ENCODE results near the gene SOCS7.

The SOCS7 gene

GRCh38 chr17:38429476-38430100 is 77.9 kb downstream of the SOCS7 start:
- Histone ChIP-seq H2BK15ac (ENCODE audit: low read length) (no peak overlapping the region), H3K79me1 (ENCODE audit: low read depth, low read length) (no peaks in the 10 kb centered on the region), H2BK120ac (ENCODE audit: low read depth, low read length) (no peak overlapping the region), H3K27ac (replicated peaks; ENCODE audit: low read length) (no peak overlapping the region), H2AK5ac (ENCODE audit: low read depth, low read length) (peak overlapping the region; percentile 8), H3K9me3 (replicated peaks in 1 of 2; ENCODE audit: control insufficient read depth in 2 of 2, insufficient read depth in 1 of 2, low read depth in 1 of 2, low read length in 2 of 2) (no peaks in the 10 kb centered on the region), H3K14ac (ENCODE audit: low read length) (no peak overlapping the region), H3K23ac (ENCODE audit: low read depth, low read length, poor library complexity) (no peak overlapping the region), H3K4ac (ENCODE audit: low read length) (no peak overlapping the region), H4K8ac (ENCODE audit: low read depth, low read length) (no peak overlapping the region), H3K4me1 (ENCODE audit: control insufficient read depth in 2 of 2, insufficient read depth in 1 of 2, low read depth in 1 of 2, low read length in 2 of 2) (peaks cover 14 to 33% of the 10 kb centered on the region in 2 donors), H3K9ac (ENCODE audit: low read depth, low read length, poor library complexity) (no peak overlapping the region), H2BK12ac (ENCODE audit: low read length) (no peak overlapping the region), H3K27me3 (ENCODE audit: control insufficient read depth in 3 of 3, insufficient read depth in 3 of 3, low read depth in 1 of 3, low read length in 3 of 3) (peaks cover 0 to 5% (median 0%) of the 10 kb centered on the region in 3 experiments), H3K18ac (ENCODE audit: low read length) (peak overlapping the region; percentile 15), H3K4me2 (ENCODE audit: insufficient read depth, low read length, poor library complexity, severe bottlenecking) (no peak overlapping the region), H2BK5ac (ENCODE audit: low read length) (no peak overlapping the region), H3K36me3 (replicated peaks in 1 of 2; ENCODE audit: control insufficient read depth in 2 of 2, insufficient read depth in 2 of 2, low read length in 2 of 2) (no peaks in the 10 kb centered on the region), H3K4me3 (ENCODE audit: low read length in 2 of 2) (no peak overlapping the region), H4K91ac (ENCODE audit: low read depth, low read length, poor library complexity) (no peak overlapping the region), H2AFZ (ENCODE audit: low read length) (no peak overlapping the region)
- DNase-seq (ENCODE audit: low spot score): no peak
- WGBS, 2 donors (ENCODE audit: extremely low coverage in 2 of 2, insufficient read length in 2 of 2, insufficient replicate concordance in 1 of 2): no CpG with 5 or more reads among the region's 9 CpGs

GRCh38 chr17:38430316-38430715 is 78.7 kb downstream of the SOCS7 start:
- H3K4ac ChIP-seq (ENCODE audit: low read length): no peak overlapping the region
- no peak overlapping the region for H2BK120ac ChIP-seq (ENCODE audit: low read depth, low read length)
- no peaks in the 10 kb centered on the region for H3K36me3 ChIP-seq (replicated peaks in 1 of 2; ENCODE audit: control insufficient read depth in 2 of 2, insufficient read depth in 2 of 2, low read length in 2 of 2)
- no peak overlapping the region for H3K4me3 ChIP-seq (ENCODE audit: low read length in 2 of 2)
- WGBS, 2 donors (ENCODE audit: extremely low coverage in 2 of 2, insufficient read length in 2 of 2, insufficient replicate concordance in 1 of 2): no CpG with 5 or more reads among the region's 3 CpGs
- H2BK5ac ChIP-seq (ENCODE audit: low read length): no peak overlapping the region
- H4K8ac ChIP-seq (ENCODE audit: low read depth, low read length): no peak overlapping the region
- H2AFZ ChIP-seq (ENCODE audit: low read length): no peak overlapping the region
- no peak overlapping the region for H3K23ac ChIP-seq (ENCODE audit: low read depth, low read length, poor library complexity)
- no peaks in the 10 kb centered on the region for H3K79me1 ChIP-seq (ENCODE audit: low read depth, low read length)
- peak overlapping the region; percentile 36 for H2AK5ac ChIP-seq (ENCODE audit: low read depth, low read length)
- H3K9me3 ChIP-seq (replicated peaks in 1 of 2; ENCODE audit: control insufficient read depth in 2 of 2, insufficient read depth in 1 of 2, low read depth in 1 of 2, low read length in 2 of 2): no peaks in the 10 kb centered on the region
- no peak overlapping the region for H2BK15ac ChIP-seq (ENCODE audit: low read length)
- H4K91ac ChIP-seq (ENCODE audit: low read depth, low read length, poor library complexity): no peak overlapping the region
- H2BK12ac ChIP-seq (ENCODE audit: low read length): no peak overlapping the region
- H3K18ac ChIP-seq (ENCODE audit: low read length): no peak overlapping the region
- no peak overlapping the region for H3K14ac ChIP-seq (ENCODE audit: low read length)
- H3K9ac ChIP-seq (ENCODE audit: low read depth, low read length, poor library complexity): no peak overlapping the region
- H3K4me1 ChIP-seq (ENCODE audit: control insufficient read depth in 2 of 2, insufficient read depth in 1 of 2, low read depth in 1 of 2, low read length in 2 of 2): peaks cover 14 to 32% of the 10 kb centered on the region in 2 donors
- H3K4me2 ChIP-seq (ENCODE audit: insufficient read depth, low read length, poor library complexity, severe bottlenecking): no peak overlapping the region
- no peak for DNase-seq (ENCODE audit: low spot score)
- H3K27me3 ChIP-seq (ENCODE audit: control insufficient read depth in 3 of 3, insufficient read depth in 3 of 3, low read depth in 1 of 3, low read length in 3 of 3): peaks cover 0 to 5% (median 0%) of the 10 kb centered on the region in 3 experiments
- no peak overlapping the region for H3K27ac ChIP-seq (replicated peaks; ENCODE audit: low read length)

- H2BK15ac ChIP-seq (ENCODE audit: low read length): no peak overlapping the region
- peaks cover 0 to 5% (median 0%) of the 10 kb centered on the region in 3 experiments for H3K27me3 ChIP-seq (ENCODE audit: control insufficient read depth in 3 of 3, insufficient read depth in 3 of 3, low read depth in 1 of 3, low read length in 3 of 3)
- H4K8ac ChIP-seq (ENCODE audit: low read depth, low read length): no peak overlapping the region
These were observed 79.2 kb downstream of the SOCS7 start for GRCh38 chr17:38430822-38431221.

GRCh38 chr17:38431346-38432145 is 79.9 kb downstream of the SOCS7 start:
- DNase-seq (ENCODE audit: low spot score): no peak
- peak overlapping the region; percentile 51 for H2BK15ac ChIP-seq (ENCODE audit: low read length)

More at GRCh38 chr17:38430822-38431221, 79.2 kb downstream of the SOCS7 start:
- Histone ChIP-seq H3K18ac (ENCODE audit: low read length) (no peak overlapping the region), H2BK120ac (ENCODE audit: low read depth, low read length) (no peak overlapping the region), H3K4me2 (ENCODE audit: insufficient read depth, low read length, poor library complexity, severe bottlenecking) (no peak overlapping the region), H2BK5ac (ENCODE audit: low read length) (no peak overlapping the region), H3K9me3 (replicated peaks in 1 of 2; ENCODE audit: control insufficient read depth in 2 of 2, insufficient read depth in 1 of 2, low read depth in 1 of 2, low read length in 2 of 2) (no peaks in the 10 kb centered on the region), H2BK12ac (ENCODE audit: low read length) (no peak overlapping the region), H2AFZ (ENCODE audit: low read length) (no peak overlapping the region), H4K91ac (ENCODE audit: low read depth, low read length, poor library complexity) (peak overlapping the region; percentile 69), H3K4ac (ENCODE audit: low read length) (no peak overlapping the region), H3K23ac (ENCODE audit: low read depth, low read length, poor library complexity) (no peak overlapping the region), H3K79me1 (ENCODE audit: low read depth, low read length) (no peaks in the 10 kb centered on the region), H3K14ac (ENCODE audit: low read length) (no peak overlapping the region), H2AK5ac (ENCODE audit: low read depth, low read length) (peak overlapping the region; percentile 52), H3K9ac (ENCODE audit: low read depth, low read length, poor library complexity) (no peak overlapping the region), H3K36me3 (replicated peaks in 1 of 2; ENCODE audit: control insufficient read depth in 2 of 2, insufficient read depth in 2 of 2, low read length in 2 of 2) (no peaks in the 10 kb centered on the region), H3K27ac (replicated peaks; ENCODE audit: low read length) (no peak overlapping the region), H3K4me1 (ENCODE audit: control insufficient read depth in 2 of 2, insufficient read depth in 1 of 2, low read depth in 1 of 2, low read length in 2 of 2) (peaks cover 15 to 28% of the 10 kb centered on the region in 2 donors), H3K4me3 (ENCODE audit: low read length in 2 of 2) (no peak overlapping the region)
- DNase-seq (ENCODE audit: low spot score): no peak
- no CpG with 5 or more reads among the region's 2 CpGs for WGBS, 2 donors (ENCODE audit: extremely low coverage in 2 of 2, insufficient read length in 2 of 2, insufficient replicate concordance in 1 of 2)

More at GRCh38 chr17:38431346-38432145, 79.9 kb downstream of the SOCS7 start:
- Histone ChIP-seq H3K18ac (ENCODE audit: low read length) (peak overlapping the region; percentile 46), H2BK5ac (ENCODE audit: low read length) (no peak overlapping the region), H3K4ac (ENCODE audit: low read length) (no peak overlapping the region), H3K27ac (replicated peaks; ENCODE audit: low read length) (no peak overlapping the region), H3K9me3 (replicated peaks in 1 of 2; ENCODE audit: control insufficient read depth in 2 of 2, insufficient read depth in 1 of 2, low read depth in 1 of 2, low read length in 2 of 2) (no peaks in the 10 kb centered on the region), H3K4me2 (ENCODE audit: insufficient read depth, low read length, poor library complexity, severe bottlenecking) (no peak overlapping the region), H3K27me3 (ENCODE audit: control insufficient read depth in 3 of 3, insufficient read depth in 3 of 3, low read depth in 1 of 3, low read length in 3 of 3) (peaks cover 0 to 3% (median 0%) of the 10 kb centered on the region in 3 experiments), H4K91ac (ENCODE audit: low read depth, low read length, poor library complexity) (no peak overlapping the region), H3K79me1 (ENCODE audit: low read depth, low read length) (no peaks in the 10 kb centered on the region), H3K4me1 (ENCODE audit: control insufficient read depth in 2 of 2, insufficient read depth in 1 of 2, low read depth in 1 of 2, low read length in 2 of 2) (peaks cover 16 to 25% of the 10 kb centered on the region in 2 donors), H3K23ac (ENCODE audit: low read depth, low read length, poor library complexity) (peak overlapping the region; percentile 21), H3K4me3 (ENCODE audit: low read length in 2 of 2) (peak overlapping the region in 1 of 2 donors; percentile 21), H3K36me3 (replicated peaks in 1 of 2; ENCODE audit: control insufficient read depth in 2 of 2, insufficient read depth in 2 of 2, low read length in 2 of 2) (no peaks in the 10 kb centered on the region), H2BK120ac (ENCODE audit: low read depth, low read length) (no peak overlapping the region), H3K9ac (ENCODE audit: low read depth, low read length, poor library complexity) (no peak overlapping the region), H4K8ac (ENCODE audit: low read depth, low read length) (no peak overlapping the region), H2AFZ (ENCODE audit: low read length) (no peak overlapping the region), H3K14ac (ENCODE audit: low read length) (no peak overlapping the region), H2BK12ac (ENCODE audit: low read length) (no peak overlapping the region), H2AK5ac (ENCODE audit: low read depth, low read length) (peak overlapping the region; percentile 52)
- WGBS, 2 donors (ENCODE audit: extremely low coverage in 2 of 2, insufficient read length in 2 of 2, insufficient replicate concordance in 1 of 2): no CpG with 5 or more reads among the region's 10 CpGs

All from neuronal stem cell (in vitro differentiated cells).